ENCODE results near the gene HPDL.

DNA sequence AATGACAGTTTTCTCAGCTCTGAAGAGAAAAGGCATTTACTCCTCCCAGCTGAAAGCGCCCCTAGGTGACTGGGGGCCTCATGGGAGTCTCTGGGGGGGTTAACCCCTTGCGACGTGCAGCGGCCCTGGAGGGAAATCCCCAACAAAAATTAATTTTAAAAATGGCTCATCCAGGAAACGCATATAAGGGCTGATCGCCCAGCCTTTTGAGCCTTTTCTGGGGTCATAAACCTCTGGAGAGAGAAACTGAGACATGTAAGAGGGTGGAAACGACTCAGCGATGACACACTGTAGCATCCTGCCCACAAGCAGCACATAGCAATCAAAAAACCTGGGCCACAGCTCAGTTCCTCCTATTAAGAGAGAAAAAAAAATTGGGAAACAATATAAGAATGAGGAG lies 20.4 kb upstream of the HPDL start:
- TF ChIP-seq, protein P1, sequence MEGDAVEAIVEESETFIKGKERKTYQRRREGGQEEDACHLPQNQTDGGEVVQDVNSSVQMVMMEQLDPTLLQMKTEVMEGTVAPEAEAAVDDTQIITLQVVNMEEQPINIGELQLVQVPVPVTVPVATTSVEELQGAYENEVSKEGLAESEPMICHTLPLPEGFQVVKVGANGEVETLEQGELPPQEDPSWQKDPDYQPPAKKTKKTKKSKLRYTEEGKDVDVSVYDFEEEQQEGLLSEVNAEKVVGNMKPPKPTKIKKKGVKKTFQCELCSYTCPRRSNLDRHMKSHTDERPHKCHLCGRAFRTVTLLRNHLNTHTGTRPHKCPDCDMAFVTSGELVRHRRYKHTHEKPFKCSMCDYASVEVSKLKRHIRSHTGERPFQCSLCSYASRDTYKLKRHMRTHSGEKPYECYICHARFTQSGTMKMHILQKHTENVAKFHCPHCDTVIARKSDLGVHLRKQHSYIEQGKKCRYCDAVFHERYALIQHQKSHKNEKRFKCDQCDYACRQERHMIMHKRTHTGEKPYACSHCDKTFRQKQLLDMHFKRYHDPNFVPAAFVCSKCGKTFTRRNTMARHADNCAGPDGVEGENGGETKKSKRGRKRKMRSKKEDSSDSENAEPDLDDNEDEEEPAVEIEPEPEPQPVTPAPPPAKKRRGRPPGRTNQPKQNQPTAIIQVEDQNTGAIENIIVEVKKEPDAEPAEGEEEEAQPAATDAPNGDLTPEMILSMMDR (IDR thresholded peaks at IDR 0.05; ENCODE audit: low read depth, low read length), result no peak
- TF ChIP-seq EZH2phosphoT487 (IDR thresholded peaks at IDR 0.05; ENCODE audit: low read depth), result no peak
